Middle frontal gyrus (tissue), 1 donor: ENCODE measurements around the gene HACD2.
A peak's percentile ranks its signal among the peaks of the same experiment; 100 is the strongest.

Experiments
- DNase-seq: peaks from one replicate; pipeline ENCODE4 v3.0.0-alpha.2; 2015; ENCODE audit warnings: low spot score; ENCODE audit errors: extremely low spot score

The HACD2 gene

GRCh38 chr3:123447749-123448517 is 136.9 kb downstream of the HACD2 start:
- DNase-seq = no peak

- no peak for DNase-seq
These were observed 137.5 kb downstream of the HACD2 start for GRCh38 chr3:123447416-123447748.

GRCh38 chr3:123446610-123447109 is 138.2 kb downstream of the HACD2 start:
- DNase-seq = no peak

GRCh38 chr3:123446210-123446609 is 138.6 kb downstream of the HACD2 start:
- DNase-seq = no peak

GRCh38 chr3:123445702-123446101 is 139.2 kb downstream of the HACD2 start:
- no peak for DNase-seq

- DNase-seq = no peak
These were observed 140.1 kb downstream of the HACD2 start for GRCh38 chr3:123444744-123445143.

GRCh38 chr3:123444023-123444422 is 140.8 kb downstream of the HACD2 start:
- DNase-seq = peak; percentile 78

GRCh38 chr3:123442908-123443307 is 141.9 kb downstream of the HACD2 start:
- DNase-seq = no peak

- DNase-seq = no peak
These were observed 142.7 kb downstream of the HACD2 start for GRCh38 chr3:123442125-123442524.
